Measurements from ENCODE around the gene PLK5. TPM values are rescaled to one million over a fixed set of nuclear protein-coding genes. Genes with fewer than 3 reads are reported as not detected.
A peak's percentile ranks its signal among the peaks of the same experiment; 100 is the strongest.

Gene PLK5
- total RNA-seq, 4 donors from 2014 or later: 0.17 TPM; not detected in 3

- peaks cover 9 to 16% (median 13%) of the 10 kb centered on the region in 4 donors for H3K4me1 ChIP-seq
- peaks cover 0 to 83% (median 30%) of the 10 kb centered on the region in 4 donors for H3K27me3 ChIP-seq
- no peaks in the 10 kb centered on the region for H3K9me3 ChIP-seq
- WGBS: 92% methylated on average over 6 of the region's 18 CpGs
- H3K36me3 ChIP-seq: no peaks in the 10 kb centered on the region
- H3K27ac ChIP-seq (replicated peaks in 1 of 4): no peak overlapping the region
- no peak for TF ChIP-seq POLR2A (IDR thresholded peaks at IDR 0.05; ENCODE audit: low read depth)
- TF ChIP-seq POLR2AphosphoS5 (IDR thresholded peaks at IDR 0.05): no peak
- TF ChIP-seq EP300 (IDR thresholded peaks at IDR 0.05): no peak
- no peak for TF ChIP-seq CTCF (IDR thresholded peaks at IDR 0.05)
- H3K4me3 ChIP-seq: no peak overlapping the region
- intact Hi-C loops (cut with DNase I): no loop called here
- no peak for DNase-seq (ENCODE audit: extremely low spot score)
These were observed 1.0 kb upstream of the PLK5 start for GRCh38 chr19:1522838-1523237.

- Histone ChIP-seq H3K36me3 (no peaks in the 10 kb centered on the region), H3K4me1 (peaks cover 9 to 16% (median 13%) of the 10 kb centered on the region in 4 donors), H3K27me3 (peaks cover 0 to 90% (median 30%) of the 10 kb centered on the region in 4 donors), H3K27ac (replicated peaks in 1 of 4) (no peak overlapping the region), H3K4me3 (peak overlapping the region; percentile 35 to 51 (median 36)), H3K9me3 (no peaks in the 10 kb centered on the region)
- DNase-seq (ENCODE audit: extremely low spot score): no peak
- WGBS: 12% methylated on average over 22 of the region's 49 CpGs
- TF ChIP-seq EP300 (IDR thresholded peaks at IDR 0.05): no peak
- TF ChIP-seq CTCF (IDR thresholded peaks at IDR 0.05): no peak
- no peak for TF ChIP-seq POLR2AphosphoS5 (IDR thresholded peaks at IDR 0.05)
- no peak for TF ChIP-seq POLR2A (IDR thresholded peaks at IDR 0.05; ENCODE audit: low read depth)
- intact Hi-C loops (cut with DNase I): no loop called here
These were observed 552 bp downstream of the PLK5 start for GRCh38 chr19:1524287-1524971.

GRCh38 chr19:1524972-1525325 lies 1.1 kb downstream of the PLK5 start:
- Histone ChIP-seq H3K36me3 (no peaks in the 10 kb centered on the region), H3K27me3 (peaks cover 0 to 90% (median 30%) of the 10 kb centered on the region in 4 donors), H3K4me1 (peaks cover 9 to 16% (median 13%) of the 10 kb centered on the region in 4 donors), H3K4me3 (no peak overlapping the region), H3K9me3 (no peaks in the 10 kb centered on the region), H3K27ac (replicated peaks in 1 of 4) (no peak overlapping the region)
- 54% methylated on average over 7 of the region's 17 CpGs for WGBS
- no peak for DNase-seq (ENCODE audit: extremely low spot score)
- intact Hi-C loops (cut with DNase I): no loop called here
- TF ChIP-seq POLR2AphosphoS5 (IDR thresholded peaks at IDR 0.05) (no peak), CTCF (IDR thresholded peaks at IDR 0.05) (no peak), EP300 (IDR thresholded peaks at IDR 0.05) (no peak), POLR2A (IDR thresholded peaks at IDR 0.05; ENCODE audit: low read depth) (no peak)

- intact Hi-C loops (cut with DNase I): no loop called here
- no peak overlapping the region for H3K27ac ChIP-seq (replicated peaks in 1 of 4)
These were observed 1.5 kb downstream of the PLK5 start for GRCh38 chr19:1525343-1525742.

More at GRCh38 chr19:1525343-1525742, 1.5 kb downstream of the PLK5 start:
- Histone ChIP-seq H3K9me3 (no peaks in the 10 kb centered on the region), H3K4me3 (no peak overlapping the region), H3K27me3 (peaks cover 0 to 90% (median 30%) of the 10 kb centered on the region in 4 donors), H3K36me3 (no peaks in the 10 kb centered on the region), H3K4me1 (peaks cover 9 to 16% (median 13%) of the 10 kb centered on the region in 4 donors)
- WGBS: 65% methylated on average over 27 of the region's 31 CpGs
- TF ChIP-seq EP300 (IDR thresholded peaks at IDR 0.05): no peak
- no peak for TF ChIP-seq POLR2AphosphoS5 (IDR thresholded peaks at IDR 0.05)
- no peak for TF ChIP-seq CTCF (IDR thresholded peaks at IDR 0.05)
- no peak for TF ChIP-seq POLR2A (IDR thresholded peaks at IDR 0.05; ENCODE audit: low read depth)
- DNase-seq (ENCODE audit: extremely low spot score): no peak

Measured in esophagus muscularis mucosa (tissue), 4 donors.